Measurements from ENCODE around the gene TMEM82. TPM values are rescaled to one million over a fixed set of nuclear protein-coding genes. Genes with fewer than 3 reads are reported as not detected.

TMEM82 gene
- total RNA-seq, 4 donors from 2014 or later = not detected

- TF ChIP-seq CTCF (IDR thresholded peaks at IDR 0.05; ENCODE audit: low read depth) = no peak
Observed at GRCh38 chr1:15737324-15738319, 4.7 kb upstream of the TMEM82 start.

- TF ChIP-seq CTCF (IDR thresholded peaks at IDR 0.05; ENCODE audit: low read depth) = no peak
Observed at GRCh38 chr1:15738416-15739113, 3.7 kb upstream of the TMEM82 start.

GRCh38 chr1:15739259-15739658 is 3.0 kb upstream of the TMEM82 start:
- TF ChIP-seq CTCF (IDR thresholded peaks at IDR 0.05; ENCODE audit: low read depth) = no peak

GRCh38 chr1:15739745-15740144 is 2.6 kb upstream of the TMEM82 start:
- TF ChIP-seq CTCF (IDR thresholded peaks at IDR 0.05; ENCODE audit: low read depth) = no peak

GRCh38 chr1:15740924-15741850 is 1.1 kb upstream of the TMEM82 start:
- TF ChIP-seq CTCF (IDR thresholded peaks at IDR 0.05; ENCODE audit: low read depth) = no peak

GRCh38 chr1:15744122-15744679 is 1.9 kb downstream of the TMEM82 start:
- TF ChIP-seq CTCF (IDR thresholded peaks at IDR 0.05; ENCODE audit: low read depth) = no peak

Measured in subcutaneous adipose tissue (tissue), 4 donors.